GM12892 (cell line): ENCODE results near the gene CYP2J2.
"Not testable (repeated sequence)": the region's sequence is repeated elsewhere in the genome, so short reads cannot be mapped to it uniquely, and the experiment has no call there.

Experiments
- DNase-seq: peaks from one replicate; pipeline ENCODE4 v3.0.0; 2011; ENCODE audit not compliant: insufficient read length
- FAIRE-seq: peaks from 2 replicates; lab custom pipeline; 2011; peaks lifted over from hg19 to GRCh38; lab: Jason Lieb, UNC
- POLR2A ChIP-seq: IDR thresholded peaks from 2 replicates; pipeline ENCODE4 v1.6.1; 2011; ENCODE audit warnings: low read depth, low read length, control low read depth
- POLR2AphosphoS5 ChIP-seq: IDR thresholded peaks from 2 replicates; pipeline ENCODE4 v1.6.1; 2011; ENCODE audit warnings: low read depth, low read length, control low read depth
- TAF1 ChIP-seq: IDR thresholded peaks from 2 replicates; pipeline ENCODE4 v1.6.1; 2011; ENCODE audit warnings: low read depth, mild to moderate bottlenecking, control low read depth, low read length, borderline replicate concordance

CYP2J2 gene

DNA sequence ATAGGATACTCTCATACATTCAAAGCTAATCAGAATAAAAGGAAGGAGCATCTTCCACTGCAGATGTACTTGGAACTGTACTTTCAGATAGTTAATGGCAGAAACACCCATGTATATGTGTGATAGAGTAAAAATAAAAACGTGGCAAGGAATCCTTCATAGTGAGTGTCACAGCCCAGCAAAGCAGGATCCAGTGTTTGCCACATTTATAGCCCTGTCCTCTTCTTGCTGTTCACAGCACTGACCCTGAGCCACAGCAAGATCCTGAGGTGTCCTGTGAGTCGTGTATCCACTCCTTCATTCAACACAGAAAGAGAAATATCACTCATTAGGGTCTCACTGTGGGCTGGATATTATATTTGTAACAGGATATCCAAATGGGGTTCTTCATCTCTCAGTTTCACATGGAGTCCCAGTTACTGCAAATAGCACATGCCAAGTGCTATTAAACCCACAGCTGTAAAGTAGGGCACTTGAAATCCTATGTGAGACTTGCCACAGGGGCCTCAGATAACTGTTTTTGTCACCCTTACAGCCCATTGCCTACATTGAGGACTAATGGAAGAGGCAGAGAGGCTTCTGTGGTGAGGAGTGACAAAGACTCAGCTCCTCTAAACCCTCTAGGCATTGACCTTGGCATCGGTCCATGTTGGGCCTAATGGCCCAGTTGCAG is 41.3 kb downstream of the CYP2J2 start:
- no peak for DNase-seq
- FAIRE-seq: no peak
- TF ChIP-seq TAF1: no peak
- TF ChIP-seq POLR2A: no peak
- no peak for TF ChIP-seq POLR2AphosphoS5

DNA sequence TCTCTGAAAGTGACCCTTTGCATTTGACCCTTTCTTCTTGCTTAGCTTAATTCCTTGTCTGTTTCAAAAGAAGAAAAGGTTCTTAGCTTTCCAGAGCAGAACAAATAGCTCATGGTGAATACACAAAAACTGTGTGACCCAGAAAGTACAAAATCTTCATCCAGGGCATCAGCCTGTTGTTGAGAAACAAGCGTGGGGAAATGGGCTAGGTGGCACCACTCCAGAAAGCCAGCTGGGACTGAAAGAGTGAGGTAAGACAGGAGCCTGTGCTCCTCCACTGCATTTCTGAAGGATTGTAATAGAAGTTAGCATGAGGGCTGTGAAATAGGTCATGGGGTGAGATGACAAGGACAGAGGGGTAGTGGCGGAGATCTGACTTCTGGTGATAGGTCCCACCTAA is 45.8 kb downstream of the CYP2J2 start:
- no peak for FAIRE-seq

DNA sequence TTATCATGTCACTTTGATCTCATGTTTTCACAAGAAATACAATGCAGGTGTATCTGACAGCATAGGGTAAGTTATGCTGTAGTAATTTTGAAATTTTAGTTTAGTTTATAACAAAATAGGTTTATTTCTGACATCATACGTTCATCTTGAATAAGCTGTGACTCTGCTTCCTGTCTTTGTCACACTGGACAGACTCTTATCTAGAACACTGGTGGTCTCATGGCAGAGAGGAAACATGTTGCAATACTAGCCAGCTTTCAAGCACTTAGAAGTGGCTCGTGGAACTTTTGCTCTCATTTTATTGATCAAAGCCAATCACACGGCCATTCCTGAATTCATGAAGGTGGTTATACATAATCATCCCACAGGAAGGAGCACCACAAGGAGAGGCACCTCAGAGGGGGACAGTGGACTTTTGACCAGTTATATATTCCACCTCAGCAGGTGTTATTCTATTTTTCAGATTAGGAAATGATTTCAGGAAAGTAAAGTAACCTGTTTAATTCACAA is 46.5 kb downstream of the CYP2J2 start:
- TF ChIP-seq POLR2A (no peak), POLR2AphosphoS5 (no peak), TAF1 (no peak)
- DNase-seq (no peak), FAIRE-seq (no peak)

More for the DNA sequence above, 45.8 kb downstream of the CYP2J2 start:
- TF ChIP-seq POLR2AphosphoS5: no peak
- TF ChIP-seq TAF1: no peak
- no peak for DNase-seq

DNA sequence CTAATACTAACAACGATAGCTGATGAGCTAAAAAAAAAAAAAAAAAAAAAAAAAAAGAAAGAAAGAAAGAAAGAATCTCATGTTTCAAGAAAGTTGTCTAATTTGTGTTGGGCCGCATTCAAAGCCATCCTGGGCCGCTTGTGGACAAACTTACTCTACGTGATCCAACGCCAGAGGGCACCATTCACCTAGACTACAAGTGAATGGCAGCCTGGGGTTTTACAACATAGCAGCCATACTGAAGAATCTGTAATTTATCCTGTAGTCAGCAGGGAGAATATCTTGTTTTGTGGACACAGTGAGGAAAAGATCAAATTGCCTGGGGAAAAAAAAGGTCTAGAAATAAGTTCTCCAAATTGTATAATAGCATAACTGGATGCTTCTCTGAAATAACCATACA is 47.0 kb downstream of the CYP2J2 start:
- TF ChIP-seq POLR2AphosphoS5 (no peak), POLR2A (no peak), TAF1 (no peak)
- DNase-seq: no peak
- peak; percentile 74 for FAIRE-seq

DNA sequence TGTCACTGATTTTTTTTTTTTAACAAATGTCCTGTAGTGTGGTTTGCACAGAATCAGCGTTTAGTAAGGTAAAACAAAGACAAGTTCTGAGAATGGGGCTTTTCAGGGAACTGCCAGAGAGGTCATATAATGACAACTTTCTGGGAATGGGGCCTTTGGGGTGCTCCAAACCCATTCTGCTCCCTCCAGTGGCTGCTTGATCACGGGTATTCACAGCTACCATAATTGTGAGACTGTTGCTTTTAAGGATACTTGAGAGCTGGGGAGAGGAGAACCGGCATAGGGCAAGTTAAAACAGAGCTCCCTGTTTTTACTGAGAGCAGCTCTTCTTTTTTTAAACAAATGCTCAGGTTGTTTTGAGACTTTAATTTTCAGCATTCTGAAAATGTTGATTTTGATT is 48.2 kb downstream of the CYP2J2 start:
- FAIRE-seq (no peak), DNase-seq (no peak)
- no peak for TF ChIP-seq POLR2AphosphoS5
- TF ChIP-seq POLR2A: no peak
- TF ChIP-seq TAF1: no peak

DNA sequence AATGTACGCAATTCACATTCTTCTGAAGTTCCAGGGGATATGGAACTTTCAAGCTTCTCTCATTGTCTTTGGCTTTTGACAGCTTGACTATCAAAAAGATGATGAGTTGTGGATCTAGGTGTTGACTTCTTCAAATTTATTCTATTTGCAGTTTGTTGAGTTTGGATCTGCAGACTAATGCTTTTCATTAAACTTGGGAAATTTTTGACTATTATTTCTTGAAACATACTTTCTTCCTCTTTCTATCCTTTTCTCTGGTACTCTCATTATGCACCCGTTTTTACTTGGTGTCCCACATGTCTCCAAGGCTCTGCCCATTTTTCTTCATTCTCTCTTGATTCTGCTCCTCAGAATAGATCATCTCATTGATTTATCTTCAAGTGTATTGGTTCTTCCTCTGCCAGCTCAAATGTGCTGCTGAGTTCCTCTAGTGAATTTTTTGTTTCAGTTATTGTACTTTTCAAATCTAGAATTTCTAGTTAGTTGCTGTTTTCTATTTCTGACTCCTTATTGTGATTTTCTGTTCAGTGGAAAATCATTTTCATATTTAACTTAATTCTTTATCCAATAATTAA is 49.4 kb downstream of the CYP2J2 start:
- no peak for FAIRE-seq
- no peak for DNase-seq
- TF ChIP-seq POLR2AphosphoS5 (no peak), TAF1 (no peak), POLR2A (no peak)

DNA sequence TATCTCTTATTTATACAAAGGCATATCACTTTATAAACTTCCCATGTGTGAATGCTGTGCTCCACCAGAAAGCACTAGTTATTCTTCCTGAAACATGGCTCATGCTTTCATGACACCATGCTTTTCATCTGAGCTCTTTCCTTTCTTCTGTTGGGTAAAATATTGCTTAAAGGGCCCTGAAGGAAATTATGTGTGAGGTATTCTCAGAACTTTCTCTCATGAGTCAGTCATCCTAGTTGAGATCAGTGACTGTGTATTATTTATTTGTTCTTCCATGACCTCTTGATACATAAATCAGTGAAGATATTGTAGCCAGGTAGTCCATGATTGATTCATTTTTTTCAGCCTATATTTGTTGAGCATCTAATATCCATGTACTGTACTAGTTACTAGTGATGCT is 54.8 kb downstream of the CYP2J2 start:
- no peak for TF ChIP-seq POLR2A
- no peak for TF ChIP-seq POLR2AphosphoS5
- no peak for TF ChIP-seq TAF1
- DNase-seq (no peak), FAIRE-seq (no peak)

DNA sequence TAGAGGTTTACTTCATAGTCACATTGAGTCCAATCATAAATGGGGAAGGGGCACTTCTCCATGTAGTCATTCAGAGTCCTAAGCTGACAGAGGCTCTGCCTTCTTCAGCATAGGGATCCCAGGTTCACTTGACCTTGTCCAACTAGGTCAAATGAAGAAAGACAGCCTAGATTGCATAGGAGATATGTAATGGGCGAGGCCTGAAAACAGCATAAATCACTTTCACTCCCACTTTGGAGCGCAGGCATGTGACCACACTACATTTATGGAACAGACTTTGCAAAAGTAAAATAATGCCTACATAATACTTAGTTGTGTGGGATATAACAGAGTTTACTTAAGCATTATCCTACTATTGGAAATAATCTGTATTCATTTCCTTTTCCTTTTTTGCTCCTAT is 60.1 kb downstream of the CYP2J2 start:
- TF ChIP-seq TAF1 (no peak), POLR2A (no peak), POLR2AphosphoS5 (no peak)
- no peak for DNase-seq
- FAIRE-seq: no peak

DNA sequence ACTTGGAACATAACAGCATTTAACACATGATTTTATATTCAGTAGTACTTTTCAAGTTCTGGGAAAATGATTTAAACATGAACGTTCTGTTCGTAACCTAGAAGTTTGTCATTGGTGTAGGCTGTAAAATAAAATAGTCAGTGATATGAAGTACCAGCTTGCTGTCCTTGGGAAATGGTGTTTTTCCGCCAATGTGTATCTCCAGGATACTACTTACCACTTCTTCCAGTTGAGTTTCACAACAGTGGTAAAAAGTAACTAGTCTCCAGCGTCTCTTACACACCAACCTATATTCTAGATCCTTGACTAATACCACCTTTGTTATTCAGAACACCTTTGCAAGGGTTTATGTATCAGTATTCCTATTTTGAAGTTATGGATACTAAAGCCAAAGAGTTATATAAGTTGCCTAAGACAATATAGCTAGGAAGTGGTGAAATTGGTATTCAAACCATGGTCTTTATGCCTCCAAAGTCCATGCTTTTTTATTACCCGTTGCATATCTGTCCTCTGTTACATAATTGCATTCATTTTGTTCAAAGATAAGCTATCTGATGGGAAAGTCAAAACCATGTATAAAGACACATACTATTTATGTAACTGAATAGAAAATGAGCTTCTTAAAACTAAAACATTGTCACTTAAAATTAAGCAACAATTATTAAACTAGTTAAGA is 68.8 kb downstream of the CYP2J2 start:
- no peak for FAIRE-seq
- TF ChIP-seq POLR2A: no peak
- no peak for TF ChIP-seq POLR2AphosphoS5
- TF ChIP-seq TAF1: no peak
- DNase-seq: no peak

DNA sequence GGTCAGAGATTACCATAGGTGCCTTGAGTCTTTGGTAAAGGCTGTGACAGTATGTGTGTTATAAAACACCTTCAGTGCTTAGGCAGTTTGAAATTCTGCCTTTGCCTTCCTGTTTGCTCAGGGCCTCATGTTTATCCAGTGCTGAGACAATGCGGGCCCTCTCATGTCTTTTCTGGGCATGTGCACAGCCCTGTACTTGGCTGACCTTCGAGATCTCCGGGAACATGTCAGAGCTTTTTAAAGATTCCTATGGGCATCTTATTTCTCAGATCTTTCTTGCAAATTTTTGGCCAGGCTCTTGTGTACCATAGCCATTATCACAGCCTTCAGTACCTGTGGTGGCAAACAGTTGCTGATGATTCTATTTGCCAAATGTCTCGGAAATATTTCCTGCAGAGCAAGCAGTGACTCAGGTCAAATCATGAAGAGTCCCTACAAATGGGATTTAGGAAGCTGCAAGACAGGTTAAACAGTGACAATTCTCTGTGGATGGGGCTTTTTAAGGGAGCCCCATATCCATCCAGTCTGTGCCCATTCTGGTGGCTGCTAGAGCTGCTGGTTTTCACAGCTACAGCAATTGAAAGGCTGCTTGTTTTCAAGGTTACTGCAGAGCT is 69.7 kb downstream of the CYP2J2 start:
- FAIRE-seq (no peak), DNase-seq (no peak)

DNA sequence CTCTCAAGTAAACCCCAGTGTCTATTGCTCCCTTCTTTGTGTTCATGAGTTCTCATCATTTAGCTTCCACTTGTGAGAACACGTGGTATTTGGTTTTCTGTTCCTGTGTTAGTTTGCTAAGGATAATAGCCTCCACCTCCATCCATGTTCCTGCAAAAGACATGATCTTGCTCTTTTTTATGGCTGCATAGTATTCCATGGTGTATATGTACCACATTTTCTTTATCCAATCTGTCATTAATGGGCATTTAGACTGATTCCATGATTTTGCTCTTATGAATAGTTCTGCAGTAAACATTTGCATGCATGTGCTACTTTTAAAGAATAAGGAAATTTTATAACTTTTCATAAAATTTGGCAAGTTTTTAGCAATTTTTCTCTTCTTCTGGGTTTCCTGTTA is 71.3 kb downstream of the CYP2J2 start:
- not testable (repeated sequence) for DNase-seq, FAIRE-seq

More for the DNA sequence above, 69.7 kb downstream of the CYP2J2 start:
- TF ChIP-seq TAF1: no peak
- no peak for TF ChIP-seq POLR2AphosphoS5
- TF ChIP-seq POLR2A: no peak

DNA sequence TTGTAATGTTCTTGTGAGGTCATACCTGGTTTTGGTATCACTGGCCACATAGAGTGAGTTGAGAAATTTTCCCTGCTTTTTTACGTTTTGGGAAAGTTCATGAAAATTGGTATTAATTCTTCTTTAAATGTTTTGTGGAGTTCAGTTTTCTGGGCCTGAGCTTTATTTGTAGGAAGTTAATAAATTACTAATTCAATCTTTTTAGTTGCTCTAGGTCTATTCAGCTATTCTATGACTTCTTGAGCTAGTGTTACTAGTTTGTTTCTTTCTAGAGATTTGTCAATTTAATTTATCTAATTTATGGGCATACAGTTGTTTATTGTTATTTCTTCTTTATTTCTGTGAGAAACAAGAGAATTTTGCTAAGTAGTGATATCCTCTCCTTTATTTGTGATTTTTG is 74.5 kb downstream of the CYP2J2 start:
- no peak for DNase-seq
- no peak for TF ChIP-seq POLR2A
- no peak for TF ChIP-seq TAF1
- TF ChIP-seq POLR2AphosphoS5: no peak
- FAIRE-seq: no peak
